PC-3 (cell line): ENCODE measurements around the gene WDR93. TPM values are rescaled to one million over a fixed set of nuclear protein-coding genes. Genes with fewer than 3 reads are reported as not detected.

ENCODE experiments used
- ATAC-seq: fragments of 200-7000 bp; cut with Tn5 transposase; 2 replicates; pipeline ENCODE4 v1.9.1; 2020; ENCODE audit warnings: mild to moderate bottlenecking, moderate library complexity
- BruUV-seq: library from RNA; stranded (reverse); fragments of 400-500 nt; replicated peaks from 2 replicates; lab custom pipeline; 2021; lab: Mats Ljungman, UMichigan
- CTCF ChIA-PET: fragments of 300-600 bp; sonication (Branson Sonifier 250); formaldehyde crosslinking; loops from one replicate; lab custom pipeline; 2022; ENCODE audit warnings: antibody characterized with exemption; lab: Charles Lee
- POLR2A ChIA-PET: fragments of 300-600 bp; sonication (Branson Sonifier 250); formaldehyde crosslinking; loops from one replicate; lab custom pipeline; 2022; ENCODE audit warnings: antibody characterized with exemption; ENCODE audit not compliant: unreplicated experiment; lab: Charles Lee
- DNase-seq: peaks from one replicate; pipeline ENCODE4 v3.0.0-alpha.2; 2015
- H2AFZ ChIP-seq: fragments of 300-600 bp; sonication (generic); 2 replicates; pipeline ENCODE4 v1.6.0; 2016; ENCODE audit warnings: antibody characterized with exemption, low read length
- H3F3A ChIP-seq: fragments of 300-600 bp; sonication (generic); one replicate; pipeline ENCODE4 v1.6.0; 2017; ENCODE audit warnings: antibody characterized with exemption, low read length, control low read depth, mild to moderate bottlenecking; ENCODE audit not compliant: unreplicated experiment
- H3K27ac ChIP-seq: fragments of 300-600 bp; sonication (generic); 2 replicates; pipeline ENCODE4 v1.5.1; 2016; ENCODE audit warnings: mild to moderate bottlenecking, low read length
- H3K27me3 ChIP-seq: fragments of 300-600 bp; sonication (generic); 2 replicates; pipeline ENCODE4 v1.6.1; 2016; ENCODE audit warnings: low read length, mixed read lengths
- H3K36me3 ChIP-seq: fragments of 300-600 bp; sonication (generic); 2 replicates; pipeline ENCODE4 v1.6.1; 2016; ENCODE audit warnings: low read depth, mixed run types, low read length, mixed read lengths
- H3K4me1 ChIP-seq: fragments of 300-600 bp; sonication (generic); 2 replicates; pipeline ENCODE4 v1.5.1; 2016; ENCODE audit warnings: low read length; ENCODE audit not compliant: insufficient read depth
- H3K4me2 ChIP-seq: fragments of 300-600 bp; sonication (generic); 2 replicates; pipeline ENCODE4 v1.6.0; 2016; ENCODE audit warnings: low read length
- H3K4me3 ChIP-seq: fragments of 300-600 bp; sonication (generic); 2 replicates; pipeline ENCODE4 v1.5.1; 2016; ENCODE audit warnings: mild to moderate bottlenecking, low read length, mixed read lengths
- H3K79me2 ChIP-seq: fragments of 300-600 bp; sonication (generic); 2 replicates; pipeline ENCODE4 v1.6.1; 2017; ENCODE audit warnings: low read length, mixed read lengths
- H3K9ac ChIP-seq: fragments of 300-600 bp; sonication (generic); 2 replicates; pipeline ENCODE4 v1.6.0; 2016; ENCODE audit warnings: mild to moderate bottlenecking, low read length
- H3K9me2 ChIP-seq: fragments of 300-600 bp; sonication (generic); replicated peaks from 2 replicates; pipeline ENCODE4 v1.6.1; 2016; ENCODE audit warnings: mixed run types, low read length, mixed read lengths
- H3K9me3 ChIP-seq: fragments of 300-600 bp; sonication (generic); 2 replicates; pipeline ENCODE4 v1.6.1; 2016; ENCODE audit warnings: low read length, mixed read lengths
- H4K20me1 ChIP-seq: fragments of 300-600 bp; sonication (generic); 2 replicates; pipeline ENCODE4 v1.6.1; 2016; ENCODE audit warnings: low read length, mixed read lengths
- CTCF ChIP-seq: fragments of 300-600 bp; sonication (generic); conservative IDR thresholded peaks from 2 replicates; pipeline ENCODE4 v1.5.1; 2017; ENCODE audit warnings: antibody characterized with exemption, low read depth, mild to moderate bottlenecking, low read length
- EZH2 ChIP-seq: fragments of 300-600 bp; sonication (generic); IDR thresholded peaks from one replicate; pipeline ENCODE4 v1.6.1; 2017; ENCODE audit warnings: antibody characterized with exemption, mild to moderate bottlenecking, low read length; ENCODE audit not compliant: unreplicated experiment
- EZH2phosphoT487 ChIP-seq: fragments of 300-600 bp; sonication (generic); IDR thresholded peaks from 2 replicates; pipeline ENCODE4 v1.6.1; 2018; ENCODE audit warnings: mild to moderate bottlenecking, antibody characterized with exemption, low read length, borderline replicate concordance
- intact Hi-C: fragments of 100-400 bp; cut with micrococcal nuclease; formaldehyde crosslinking; loops from 2 replicates; pipeline ENCODE4 v1.9.0; 2023
- total RNA-seq: library from RNA; depleted of rRNA; stranded (reverse); fragments of >200 nt; gene quantifications from 2 replicates; pipeline ENCODE4 v1.2.3, GENCODE V29; 2014

The WDR93 gene
- total RNA-seq, 1 experiment from 2014 or later, result 0.22 TPM

GRCh38 chr15:89753855-89754254 lies 63.2 kb downstream of the WDR93 start:
- intact Hi-C loops, result no loop called here
- H3K36me3 ChIP-seq, result 0 out of 2 replicates have a peak, but pooled peaks cover 3% of the 10 kb centered on the region
- H3K4me1 ChIP-seq, result peaks cover 51% of the 10 kb centered on the region
- H2AFZ ChIP-seq, result no peak overlapping the region
- TF ChIP-seq EZH2phosphoT487 (no peak), CTCF (no peak)
- DNase-seq, result no peak
- H3K4me3 ChIP-seq, result no peak overlapping the region
- H3K9me2 ChIP-seq, result no peaks in the 10 kb centered on the region
- no peak for ATAC-seq
- no peak overlapping the region for H3K9ac ChIP-seq
- no peaks in the 10 kb centered on the region for H3F3A ChIP-seq
- POLR2A ChIA-PET, result interaction anchor here (0.6 kb wide), 1 partner anchor 158 kb away, joined by 7 read pairs; no protein-coding TSS in a partner anchor
- CTCF ChIA-PET, result no interaction called here
- no peak overlapping the region for H3K4me2 ChIP-seq
- no peaks in the 10 kb centered on the region for H4K20me1 ChIP-seq
- no peaks in the 10 kb centered on the region for H3K9me3 ChIP-seq
- no peak overlapping the region for H3K27ac ChIP-seq
- H3K27me3 ChIP-seq, result no peaks in the 10 kb centered on the region
- no TSS peak for BruUV-seq
- peaks cover 22% of the 10 kb centered on the region for H3K79me2 ChIP-seq

GRCh38 chr15:89754361-89755154 lies 63.9 kb downstream of the WDR93 start:
- no peak overlapping the region for H3K9ac ChIP-seq
- H3K9me3 ChIP-seq, result no peaks in the 10 kb centered on the region
- no peak overlapping the region for H3K4me2 ChIP-seq
- H3K79me2 ChIP-seq, result peaks cover 15% of the 10 kb centered on the region
- intact Hi-C loops, result no loop called here
- peak; percentile 65 for DNase-seq
- no TSS peak for BruUV-seq
- ChIA-PET POLR2A (interaction anchor here (0.6 kb wide), 1 partner anchor 158 kb away, joined by 7 read pairs; no protein-coding TSS in a partner anchor), CTCF (interaction anchor here (0.6 kb wide), 1 partner anchor 19 kb away, joined by 5 read pairs; no protein-coding TSS in a partner anchor)
- H3K27me3 ChIP-seq, result no peaks in the 10 kb centered on the region
- H3K27ac ChIP-seq, result peak overlapping the region; percentile 35; the same call in 1 of the 2 replicates
- H2AFZ ChIP-seq, result no peak overlapping the region
- no peaks in the 10 kb centered on the region for H3K9me2 ChIP-seq
- peaks cover 44% of the 10 kb centered on the region for H3K4me1 ChIP-seq
- TF ChIP-seq CTCF, result no peak
- TF ChIP-seq EZH2phosphoT487, result no peak
- TF ChIP-seq EZH2, result no peak
- no peak for ATAC-seq
- no peaks in the 10 kb centered on the region for H3K36me3 ChIP-seq
- no peaks in the 10 kb centered on the region for H4K20me1 ChIP-seq
- H3K4me3 ChIP-seq, result no peak overlapping the region
- H3F3A ChIP-seq, result no peaks in the 10 kb centered on the region

- Histone ChIP-seq H3F3A (no peaks in the 10 kb centered on the region), H3K27me3 (no peaks in the 10 kb centered on the region), H2AFZ (no peak overlapping the region), H3K27ac (peak overlapping the region; percentile 27; the same call in 1 of the 2 replicates), H3K9me3 (no peaks in the 10 kb centered on the region), H3K36me3 (no peaks in the 10 kb centered on the region), H3K79me2 (0 out of 2 replicates have a peak, but pooled peaks cover 4% of the 10 kb centered on the region), H3K9me2 (no peaks in the 10 kb centered on the region), H3K4me3 (no peak overlapping the region), H3K9ac (no peak overlapping the region), H3K4me2 (no peak overlapping the region), H4K20me1 (no peaks in the 10 kb centered on the region), H3K4me1 (peaks cover 47% of the 10 kb centered on the region)
- no TSS peak for BruUV-seq
- TF ChIP-seq CTCF (no peak), EZH2phosphoT487 (no peak), EZH2 (no peak)
- intact Hi-C loops, result no loop called here
- DNase-seq (no peak), ATAC-seq (no peak)
- CTCF ChIA-PET, result no interaction called here
- POLR2A ChIA-PET, result no interaction called here
These were observed 65.1 kb downstream of the WDR93 start for GRCh38 chr15:89755701-89756100.
